Breast epithelium (tissue), 3 donors: ENCODE results near the gene PATE2.

Experiments used
- CTCF ChIP-seq, 3 donors: fragments of 450-650 bp; IDR thresholded peaks; one replicate each; pipeline ENCODE4 v1.5.1; 2016 to 2017; ENCODE audit warnings: antibody characterized with exemption in 3 of 3, mild to moderate bottlenecking in 3 of 3, moderate library complexity in 3 of 3
- POLR2A ChIP-seq: fragments of 450-650 bp; IDR thresholded peaks from one replicate; pipeline ENCODE4 v1.6.1; 2016; ENCODE audit warnings: antibody characterized with exemption, mild to moderate bottlenecking, moderate library complexity
- POLR2AphosphoS5 ChIP-seq, 3 donors: sonication (generic); formaldehyde crosslinking; IDR thresholded peaks; one replicate each; pipeline ENCODE4 v1.6.1; 2017; ENCODE audit warnings: antibody characterized with exemption in 3 of 3

- TF ChIP-seq CTCF (IDR thresholded peaks at IDR 0.05) (no peak), POLR2A (no peak), POLR2AphosphoS5 (IDR thresholded peaks at IDR 0.05) (no peak)
Observed at GRCh38 chr11:125772834-125773505, 5.7 kb downstream of the PATE2 start.
